Endothelial cell of umbilical vein (primary cell): ENCODE data around the gene NPLOC4. TPM values are rescaled to one million over a fixed set of nuclear protein-coding genes. Genes with fewer than 3 reads are reported as not detected.

Source experiments
- BruUV-seq: library from RNA; stranded (reverse); fragments of 400-500 nt; replicated peaks from 2 replicates; lab custom pipeline; 2021; lab: Mats Ljungman, UMichigan
- CTCF ChIA-PET: fragments of 300-600, 350-600 bp; sonication (Branson Sonifier 250); formaldehyde crosslinking; loops from one replicate; lab custom pipeline; 2021; ENCODE audit warnings: antibody characterized with exemption, inconsistent platforms; lab: Charles Lee
- POLR2A ChIA-PET: fragments of 300-600, 350-600 bp; sonication (Branson Sonifier 250); formaldehyde crosslinking; loops from one replicate; lab custom pipeline; 2021; ENCODE audit warnings: antibody characterized with exemption, inconsistent platforms; lab: Charles Lee
- DNase-seq: peaks from one replicate; pipeline ENCODE4 v3.0.0-alpha.2; 2011; ENCODE audit warnings: low read depth, low spot score
- FAIRE-seq: peaks from 2 replicates; lab custom pipeline; 2011; peaks lifted over from hg19 to GRCh38; lab: Jason Lieb, UNC
- H2AFZ ChIP-seq: 2 replicates; pipeline ENCODE4 v1.6.0; 2012; ENCODE audit warnings: low read depth, low read length, control low read depth, inconsistent platforms
- H3K27ac ChIP-seq: 2 replicates; pipeline ENCODE4 v1.5.1; 2011; ENCODE audit warnings: low read depth, mild to moderate bottlenecking, control low read depth, low read length, moderate library complexity; ENCODE audit not compliant: insufficient read depth
- H3K27me3 ChIP-seq, 2 experiments: 2 replicates each; pipeline versions ENCODE4 v1.6.0 to v1.6.1; 2011; ENCODE audit warnings: low read length in 2 of 2, mixed read lengths in 1 of 2; ENCODE audit not compliant: control insufficient read depth in 2 of 2, insufficient read depth in 2 of 2
- H3K36me3 ChIP-seq, 2 experiments: 2 replicates in 1 of 2; 3 replicates in 1 of 2; pipeline ENCODE4 v1.5.1; 2011; ENCODE audit warnings: low read length in 2 of 2, mild to moderate bottlenecking in 1 of 2, moderate library complexity in 1 of 2; ENCODE audit not compliant: control insufficient read depth in 2 of 2, insufficient read depth in 2 of 2; ENCODE audit errors: extremely low read depth in 1 of 2
- H3K4me1 ChIP-seq: 3 replicates; pipeline ENCODE4 v1.5.1; 2011; ENCODE audit warnings: mild to moderate bottlenecking, low read length; ENCODE audit not compliant: control insufficient read depth, insufficient read depth; ENCODE audit errors: extremely low read depth
- H3K4me2 ChIP-seq: 2 replicates; pipeline ENCODE4 v1.6.1; 2011; ENCODE audit warnings: low read length, control low read depth, mixed read lengths; ENCODE audit not compliant: insufficient read depth
- H3K4me3 ChIP-seq, 3 experiments: fragments of 200-600 bp in 1 of 3; sonication (generic), shearing (Covaris generic) in 1 of 3; replicated peaks in 1 of 3; 2 replicates each; pipeline ENCODE4 v1.5.1; 2011 to 2016; ENCODE audit warnings: control low read depth in 3 of 3, low read length in 3 of 3, mild to moderate bottlenecking in 2 of 3, inconsistent platforms in 1 of 3, low read depth in 1 of 3, moderate library complexity in 1 of 3; ENCODE audit not compliant: insufficient read depth in 1 of 3
- H3K79me2 ChIP-seq: 2 replicates; pipeline ENCODE4 v1.6.0; 2012; ENCODE audit warnings: low read length, inconsistent platforms; ENCODE audit not compliant: control insufficient read depth, insufficient read depth
- H3K9ac ChIP-seq: replicated peaks from 2 replicates; pipeline ENCODE3; 2011; ENCODE audit warnings: low read length, control low read depth; ENCODE audit not compliant: insufficient read depth; ENCODE audit errors: extremely low read depth
- H3K9me1 ChIP-seq: replicated peaks from 3 replicates; pipeline ENCODE4 v1.6.0; 2011; ENCODE audit warnings: mild to moderate bottlenecking, low read length; ENCODE audit not compliant: control insufficient read depth, insufficient read depth; ENCODE audit errors: extremely low read depth
- H3K9me3 ChIP-seq: replicated peaks from 2 replicates; pipeline ENCODE4 v1.5.1; 2012; ENCODE audit warnings: low read length, inconsistent platforms; ENCODE audit not compliant: control insufficient read depth, insufficient read depth
- H4K20me1 ChIP-seq: replicated peaks from 2 replicates; pipeline ENCODE3; 2011; ENCODE audit warnings: mild to moderate bottlenecking, low read length; ENCODE audit not compliant: control insufficient read depth, insufficient read depth; ENCODE audit errors: extremely low read depth
- CTCF ChIP-seq, 2 donors: IDR thresholded peaks; 1 replicate in 1 of 2; 2 replicates in 1 of 2; pipeline ENCODE4 v1.5.1; 2011; ENCODE audit warnings: low read length in 2 of 2, mild to moderate bottlenecking in 2 of 2, moderate library complexity in 2 of 2, control low read depth in 1 of 2, inconsistent platforms in 1 of 2, low read depth in 1 of 2; ENCODE audit not compliant: insufficient read depth in 1 of 2; ENCODE audit errors: extremely low read depth in 1 of 2
- EZH2 ChIP-seq: IDR thresholded peaks from 2 replicates; pipeline ENCODE4 v1.6.1; 2012; ENCODE audit warnings: borderline replicate concordance, low read depth, mild to moderate bottlenecking, moderate library complexity, low read length, inconsistent platforms; ENCODE audit not compliant: severe bottlenecking
- FOS ChIP-seq: IDR thresholded peaks from 2 replicates; pipeline ENCODE4 v1.6.1; 2011; ENCODE audit warnings: mild to moderate bottlenecking, low read length, moderate library complexity, borderline replicate concordance; ENCODE audit not compliant: insufficient read depth
- GATA2 ChIP-seq: IDR thresholded peaks from 2 replicates; pipeline ENCODE4 v1.7.0; 2011; ENCODE audit warnings: low read depth, mild to moderate bottlenecking, moderate library complexity, mixed read lengths, low read length; ENCODE audit not compliant: insufficient read length, insufficient read depth
- JUN ChIP-seq: IDR thresholded peaks from 2 replicates; pipeline ENCODE4 v1.6.1; 2011; ENCODE audit warnings: borderline replicate concordance, low read depth; ENCODE audit not compliant: insufficient read length, insufficient read depth
- MAX ChIP-seq: IDR thresholded peaks from 2 replicates; pipeline ENCODE4 v1.6.1; 2011; ENCODE audit not compliant: insufficient read depth, insufficient read length
- MYC ChIP-seq: IDR thresholded peaks from one replicate; pipeline ENCODE4 v1.6.1; 2011; ENCODE audit warnings: mild to moderate bottlenecking, low read depth, low read length
- POLR2A ChIP-seq: IDR thresholded peaks from 2 replicates; pipeline ENCODE4 v1.6.1; 2012; ENCODE audit warnings: low read depth, mild to moderate bottlenecking, control low read depth, low read length
- POLR2AphosphoS5 ChIP-seq: IDR thresholded peaks from 2 replicates; pipeline ENCODE4 v1.6.1; 2012; ENCODE audit warnings: low read depth, mild to moderate bottlenecking, control low read depth, low read length, moderate library complexity; ENCODE audit not compliant: insufficient read depth
- dilution Hi-C: fragments of 300-500 bp; cut with MboI; formaldehyde crosslinking; loops from one replicate; pipeline ENCODE4 v1.15.0; 2019; ENCODE audit warnings: low sequenced_read_pairs; ENCODE audit not compliant: extremely low pct_ligation_motif_present
- intact Hi-C: fragments of 100-400 bp; cut with micrococcal nuclease; formaldehyde crosslinking; loops from one replicate; pipeline ENCODE4 v1.10.0; 2022
- polyA plus RNA-seq, 4 experiments: library from polyadenylated mRNA; depleted of rRNA in 3 of 4; stranded (reverse) in 3 of 4; unstranded in 1 of 4; fragments of >200 nt; gene quantifications; 2 replicates each; pipeline versions ENCODE4 v1.2.1 to v1.2.3, GENCODE V29; 2011 to 2012; ENCODE audit warnings: missing spikeins in 1 of 4
- total RNA-seq: library from RNA; stranded (reverse); gene quantifications from 2 replicates; pipeline ENCODE4 v1.2.3, GENCODE V29; 2021

Gene NPLOC4
- total and polyA plus RNA-seq, 2 donors (not counting 3 experiments of a cell fraction or from before 2014, with no cell fraction given), result 150 to 175 TPM

- peak overlapping the region; percentile 96 for H3K27ac ChIP-seq
- H3K9ac ChIP-seq, result peak overlapping the region; percentile 12
- DNase-seq, result no peak
- peaks cover 56% of the 10 kb centered on the region for H3K4me1 ChIP-seq
- no peak overlapping the region for H2AFZ ChIP-seq
- peaks cover 28 to 32% of the 10 kb centered on the region in 2 experiments for H3K36me3 ChIP-seq
- H3K9me3 ChIP-seq, result no peaks in the 10 kb centered on the region
- POLR2A ChIA-PET, result no interaction called here
- CTCF ChIA-PET, result interaction anchor here (0.9 to 1.0 kb wide), 2 partner anchors 11 to 33 kb away, joined by 3 to 4 read pairs; no protein-coding TSS in a partner anchor
- intact Hi-C loops (loop anchor here (5.0 kb wide), 1 partner anchor 34 kb away; no protein-coding TSS in a partner anchor), dilution Hi-C loops (no loop called here)
- TF ChIP-seq MYC (no peak), FOS (no peak), EZH2 (no peak), JUN (no peak), GATA2 (no peak), CTCF (IDR thresholded peaks at IDR 0.05; ENCODE audit: extremely low read depth in 1 of 2, insufficient read depth in 1 of 2, low read depth in 1 of 2, low read length in 2 of 2) (no peak), POLR2AphosphoS5 (no peak), POLR2A (no peak), MAX (no peak)
- no TSS peak for BruUV-seq
- no peaks in the 10 kb centered on the region for H4K20me1 ChIP-seq
- FAIRE-seq, result peak; percentile 15
- no peaks in the 10 kb centered on the region for H3K27me3 ChIP-seq
- H3K4me3 ChIP-seq, result no peak overlapping the region
- H3K79me2 ChIP-seq, result peaks cover 23% of the 10 kb centered on the region
- H3K4me2 ChIP-seq, result peak overlapping the region; percentile 17
- no peaks in the 10 kb centered on the region for H3K9me1 ChIP-seq
These were observed 68.5 kb downstream of the NPLOC4 start for GRCh38 chr17:81568416-81568815.
